ENCODE measurements around the gene BOLA2B.

Gene BOLA2B

DNA sequence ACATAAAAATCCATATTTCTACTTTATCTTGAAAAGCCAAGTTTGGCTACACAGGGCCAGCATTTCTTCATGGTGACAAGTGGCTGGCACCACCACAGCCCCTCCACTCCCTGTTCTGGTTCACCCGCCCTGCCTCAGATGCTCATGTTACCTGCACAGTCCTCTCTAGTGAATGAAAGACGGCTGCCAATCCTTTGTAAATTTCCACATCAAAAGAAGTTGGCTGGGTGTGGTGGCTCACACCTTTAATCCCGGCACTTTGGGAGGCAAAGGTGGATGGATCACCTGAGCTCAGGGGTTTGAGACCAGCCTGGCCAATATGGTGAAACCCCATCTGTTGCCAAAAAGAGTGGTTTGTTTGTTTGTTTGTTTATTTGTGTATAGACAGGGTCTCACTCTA, 29.9 kb downstream of the BOLA2B start:
- Histone ChIP-seq H3K9me3 (ENCODE audit: control insufficient read depth, insufficient read depth, low read depth, low read length) (no peaks in the 10 kb centered on the region), H3K36me3 (ENCODE audit: control insufficient read depth in 2 of 2, insufficient read depth in 1 of 2, low read length in 2 of 2) (no peaks in the 10 kb centered on the region), H3K27ac (ENCODE audit: extremely low read depth, low read depth, low read length) (no peak overlapping the region), H3K4me1 (ENCODE audit: control insufficient read depth, insufficient read depth, low read length) (no peaks in the 10 kb centered on the region), H3K4me3 (ENCODE audit: low read depth, low read length) (no peak overlapping the region)
- ChIA-PET POLR2A (no interaction called here), CTCF (interaction anchor here (0.7 to 1.3 kb wide), 3 partner anchors 15 to 247 kb away, joined by 3 to 8 read pairs (median 3); partner anchors contain the start of gene GDPD3)
- TF ChIP-seq ZNF660 (tag by site-specific recombination; IDR thresholded peaks at IDR 0.05): no peak
- no peak for TF ChIP-seq REPIN1 (tag by site-specific recombination; IDR thresholded peaks at IDR 0.05; ENCODE audit: low read depth)
- TF ChIP-seq ZNF701 (tag by site-specific recombination; IDR thresholded peaks at IDR 0.05): no peak
- TF ChIP-seq ZNF169 (tag by site-specific recombination; IDR thresholded peaks at IDR 0.05): no peak
- TF ChIP-seq KLF7 (tag by site-specific recombination; IDR thresholded peaks at IDR 0.05; ENCODE audit: borderline replicate concordance): no peak
- TF ChIP-seq ZNF677 (tag by site-specific recombination; IDR thresholded peaks at IDR 0.05): no peak

DNA sequence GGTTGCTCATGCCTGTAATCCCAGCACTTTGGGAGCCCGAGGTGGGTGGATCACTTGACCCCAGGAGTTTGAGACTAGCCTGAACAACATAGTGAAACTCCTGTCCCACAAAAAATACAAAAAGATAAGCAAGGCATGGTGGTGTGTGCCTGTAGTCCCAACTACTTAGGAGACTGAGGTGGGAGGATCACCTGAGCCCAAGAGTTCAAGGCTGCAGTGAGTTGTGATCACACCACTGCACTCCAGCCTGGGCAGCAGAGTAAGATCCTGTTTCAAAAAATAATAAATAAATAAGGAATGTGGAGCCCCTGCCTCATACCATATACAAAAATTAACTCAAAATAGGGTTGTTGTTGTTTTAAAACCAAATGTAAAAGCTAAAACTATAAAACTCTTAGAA, 36.3 kb downstream of the BOLA2B start:
- Histone ChIP-seq H3K9me3 (ENCODE audit: control insufficient read depth, insufficient read depth, low read depth, low read length) (no peaks in the 10 kb centered on the region), H3K36me3 (ENCODE audit: control insufficient read depth in 2 of 2, insufficient read depth in 1 of 2, low read length in 2 of 2) (no peaks in the 10 kb centered on the region), H3K27ac (ENCODE audit: extremely low read depth, low read depth, low read length) (no peak overlapping the region), H3K4me1 (ENCODE audit: control insufficient read depth, insufficient read depth, low read length) (no peaks in the 10 kb centered on the region), H3K4me3 (ENCODE audit: low read depth, low read length) (no peak overlapping the region)
- CTCF ChIA-PET: interaction anchor here (0.5 to 0.6 kb wide), 2 partner anchors 26 to 66 kb away, joined by 4 to 5 read pairs; partner anchors contain the start of genes CORO1A and TBX6
- POLR2A ChIA-PET: no interaction called here
- TF ChIP-seq ZNF132 (tag by site-specific recombination; IDR thresholded peaks at IDR 0.05; ENCODE audit: borderline replicate concordance) (no peak), TRIM28 (IDR thresholded peaks at IDR 0.05; ENCODE audit: borderline replicate concordance, low read length) (no peak), ZNF266 (tag by site-specific recombination; IDR thresholded peaks at IDR 0.05; ENCODE audit: low read depth) (no peak), KLF9 (tag by site-specific recombination; IDR thresholded peaks at IDR 0.05; ENCODE audit: low read depth) (no peak), GLI2 (tag by site-specific recombination; IDR thresholded peaks at IDR 0.05; ENCODE audit: borderline replicate concordance, low read depth) (no peak), ZNF558 (tag by site-specific recombination; IDR thresholded peaks at IDR 0.05) (no peak)
- TF ChIP-seq, protein P1, sequence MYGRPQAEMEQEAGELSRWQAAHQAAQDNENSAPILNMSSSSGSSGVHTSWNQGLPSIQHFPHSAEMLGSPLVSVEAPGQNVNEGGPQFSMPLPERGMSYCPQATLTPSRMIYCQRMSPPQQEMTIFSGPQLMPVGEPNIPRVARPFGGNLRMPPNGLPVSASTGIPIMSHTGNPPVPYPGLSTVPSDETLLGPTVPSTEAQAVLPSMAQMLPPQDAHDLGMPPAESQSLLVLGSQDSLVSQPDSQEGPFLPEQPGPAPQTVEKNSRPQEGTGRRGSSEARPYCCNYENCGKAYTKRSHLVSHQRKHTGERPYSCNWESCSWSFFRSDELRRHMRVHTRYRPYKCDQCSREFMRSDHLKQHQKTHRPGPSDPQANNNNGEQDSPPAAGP (tag by site-specific recombination; IDR thresholded peaks at IDR 0.05): no peak
- TF ChIP-seq, protein P2, sequence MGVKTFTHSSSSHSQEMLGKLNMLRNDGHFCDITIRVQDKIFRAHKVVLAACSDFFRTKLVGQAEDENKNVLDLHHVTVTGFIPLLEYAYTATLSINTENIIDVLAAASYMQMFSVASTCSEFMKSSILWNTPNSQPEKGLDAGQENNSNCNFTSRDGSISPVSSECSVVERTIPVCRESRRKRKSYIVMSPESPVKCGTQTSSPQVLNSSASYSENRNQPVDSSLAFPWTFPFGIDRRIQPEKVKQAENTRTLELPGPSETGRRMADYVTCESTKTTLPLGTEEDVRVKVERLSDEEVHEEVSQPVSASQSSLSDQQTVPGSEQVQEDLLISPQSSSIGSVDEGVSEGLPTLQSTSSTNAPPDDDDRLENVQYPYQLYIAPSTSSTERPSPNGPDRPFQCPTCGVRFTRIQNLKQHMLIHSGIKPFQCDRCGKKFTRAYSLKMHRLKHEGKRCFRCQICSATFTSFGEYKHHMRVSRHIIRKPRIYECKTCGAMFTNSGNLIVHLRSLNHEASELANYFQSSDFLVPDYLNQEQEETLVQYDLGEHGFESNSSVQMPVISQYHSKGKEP (tag by site-specific recombination; IDR thresholded peaks at IDR 0.05): no peak
- TF ChIP-seq, protein P3, sequence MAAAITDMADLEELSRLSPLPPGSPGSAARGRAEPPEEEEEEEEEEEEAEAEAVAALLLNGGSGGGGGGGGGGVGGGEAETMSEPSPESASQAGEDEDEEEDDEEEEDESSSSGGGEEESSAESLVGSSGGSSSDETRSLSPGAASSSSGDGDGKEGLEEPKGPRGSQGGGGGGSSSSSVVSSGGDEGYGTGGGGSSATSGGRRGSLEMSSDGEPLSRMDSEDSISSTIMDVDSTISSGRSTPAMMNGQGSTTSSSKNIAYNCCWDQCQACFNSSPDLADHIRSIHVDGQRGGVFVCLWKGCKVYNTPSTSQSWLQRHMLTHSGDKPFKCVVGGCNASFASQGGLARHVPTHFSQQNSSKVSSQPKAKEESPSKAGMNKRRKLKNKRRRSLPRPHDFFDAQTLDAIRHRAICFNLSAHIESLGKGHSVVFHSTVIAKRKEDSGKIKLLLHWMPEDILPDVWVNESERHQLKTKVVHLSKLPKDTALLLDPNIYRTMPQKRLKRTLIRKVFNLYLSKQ (tag by site-specific recombination; IDR thresholded peaks at IDR 0.05; ENCODE audit: borderline replicate concordance): no peak

DNA sequence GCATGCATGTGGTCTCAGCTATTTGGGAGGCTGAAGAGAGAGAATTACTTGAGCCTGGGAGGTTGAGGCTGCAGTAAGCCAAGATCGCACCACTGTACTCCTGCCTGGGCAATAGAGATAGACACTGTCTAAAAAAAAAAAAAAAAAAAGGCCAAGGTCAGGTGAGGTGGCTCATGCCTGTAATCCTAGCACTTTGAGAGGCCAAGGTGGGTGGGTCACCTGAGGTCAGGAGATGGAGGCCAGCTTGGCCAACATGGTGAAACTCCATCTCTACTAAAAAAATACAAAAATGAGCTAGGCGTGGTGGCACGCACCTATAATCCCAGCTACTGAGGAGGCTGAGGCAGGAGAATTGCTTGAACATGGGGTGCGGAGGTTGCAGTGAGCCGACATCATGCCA, 38.3 kb downstream of the BOLA2B start:
- POLR2A ChIA-PET: no interaction called here
- H3K9me3 ChIP-seq (ENCODE audit: control insufficient read depth, insufficient read depth, low read depth, low read length): no peaks in the 10 kb centered on the region
- no peaks in the 10 kb centered on the region for H3K36me3 ChIP-seq (ENCODE audit: control insufficient read depth in 2 of 2, insufficient read depth in 1 of 2, low read length in 2 of 2)
- CTCF ChIA-PET: interaction anchor here (0.6 to 0.8 kb wide), 2 partner anchors 12 to 40 kb away, joined by 3 to 4 read pairs; no protein-coding TSS in a partner anchor
- no peak overlapping the region for H3K4me3 ChIP-seq (ENCODE audit: low read depth, low read length)
- no peaks in the 10 kb centered on the region for H3K4me1 ChIP-seq (ENCODE audit: control insufficient read depth, insufficient read depth, low read length)
- no peak overlapping the region for H3K27ac ChIP-seq (ENCODE audit: extremely low read depth, low read depth, low read length)
- TF ChIP-seq GLIS2 (tag by site-specific recombination; IDR thresholded peaks at IDR 0.05) (no peak), SALL2 (tag by site-specific recombination; IDR thresholded peaks at IDR 0.05; ENCODE audit: borderline replicate concordance) (no peak), ZBTB20 (tag by site-specific recombination; IDR thresholded peaks at IDR 0.05) (no peak), ZNF223 (tag by site-specific recombination; IDR thresholded peaks at IDR 0.05) (no peak), ZNF624 (tag by site-specific recombination; IDR thresholded peaks at IDR 0.05) (no peak), ZNF184 (tag by site-specific recombination; IDR thresholded peaks at IDR 0.05) (no peak)
- TF ChIP-seq, protein P4, sequence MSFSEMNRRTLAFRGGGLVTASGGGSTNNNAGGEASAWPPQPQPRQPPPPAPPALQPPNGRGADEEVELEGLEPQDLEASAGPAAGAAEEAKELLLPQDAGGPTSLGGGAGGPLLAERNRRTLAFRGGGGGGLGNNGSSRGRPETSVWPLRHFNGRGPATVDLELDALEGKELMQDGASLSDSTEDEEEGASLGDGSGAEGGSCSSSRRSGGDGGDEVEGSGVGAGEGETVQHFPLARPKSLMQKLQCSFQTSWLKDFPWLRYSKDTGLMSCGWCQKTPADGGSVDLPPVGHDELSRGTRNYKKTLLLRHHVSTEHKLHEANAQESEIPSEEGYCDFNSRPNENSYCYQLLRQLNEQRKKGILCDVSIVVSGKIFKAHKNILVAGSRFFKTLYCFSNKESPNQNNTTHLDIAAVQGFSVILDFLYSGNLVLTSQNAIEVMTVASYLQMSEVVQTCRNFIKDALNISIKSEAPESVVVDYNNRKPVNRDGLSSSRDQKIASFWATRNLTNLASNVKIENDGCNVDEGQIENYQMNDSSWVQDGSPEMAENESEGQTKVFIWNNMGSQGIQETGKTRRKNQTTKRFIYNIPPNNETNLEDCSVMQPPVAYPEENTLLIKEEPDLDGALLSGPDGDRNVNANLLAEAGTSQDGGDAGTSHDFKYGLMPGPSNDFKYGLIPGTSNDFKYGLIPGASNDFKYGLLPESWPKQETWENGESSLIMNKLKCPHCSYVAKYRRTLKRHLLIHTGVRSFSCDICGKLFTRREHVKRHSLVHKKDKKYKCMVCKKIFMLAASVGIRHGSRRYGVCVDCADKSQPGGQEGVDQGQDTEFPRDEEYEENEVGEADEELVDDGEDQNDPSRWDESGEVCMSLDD (tag by site-specific recombination; IDR thresholded peaks at IDR 0.05): no peak
- TF ChIP-seq, protein P5, sequence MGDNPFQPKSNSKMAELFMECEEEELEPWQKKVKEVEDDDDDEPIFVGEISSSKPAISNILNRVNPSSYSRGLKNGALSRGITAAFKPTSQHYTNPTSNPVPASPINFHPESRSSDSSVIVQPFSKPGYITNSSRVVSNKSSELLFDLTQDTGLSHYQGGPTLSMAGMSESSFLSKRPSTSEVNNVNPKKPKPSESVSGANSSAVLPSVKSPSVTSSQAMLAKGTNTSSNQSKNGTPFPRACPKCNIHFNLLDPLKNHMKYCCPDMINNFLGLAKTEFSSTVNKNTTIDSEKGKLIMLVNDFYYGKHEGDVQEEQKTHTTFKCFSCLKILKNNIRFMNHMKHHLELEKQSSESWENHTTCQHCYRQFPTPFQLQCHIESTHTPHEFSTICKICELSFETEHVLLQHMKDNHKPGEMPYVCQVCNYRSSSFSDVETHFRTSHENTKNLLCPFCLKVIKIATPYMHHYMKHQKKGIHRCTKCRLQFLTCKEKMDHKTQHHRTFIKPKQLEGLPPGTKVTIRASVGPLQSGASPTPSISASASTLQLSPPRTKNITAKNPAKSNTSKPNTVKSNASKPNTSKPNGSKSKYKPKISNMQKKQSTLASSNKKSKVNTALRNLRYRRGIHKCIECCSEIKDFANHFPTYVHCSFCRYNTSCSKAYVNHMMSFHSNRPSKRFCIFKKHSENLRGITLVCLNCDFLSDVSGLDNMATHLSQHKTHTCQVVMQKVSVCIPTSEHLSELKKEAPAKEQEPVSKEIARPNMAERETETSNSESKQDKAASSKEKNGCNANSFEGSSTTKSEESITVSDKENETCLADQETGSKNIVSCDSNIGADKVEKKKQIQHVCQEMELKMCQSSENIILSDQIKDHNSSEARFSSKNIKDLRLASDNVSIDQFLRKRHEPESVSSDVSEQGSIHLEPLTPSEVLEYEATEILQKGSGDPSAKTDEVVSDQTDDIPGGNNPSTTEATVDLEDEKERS (tag by site-specific recombination; IDR thresholded peaks at IDR 0.05): no peak
